HepG2 (cell line): ENCODE measurements around the gene C7orf57. TPM values are rescaled to one million over a fixed set of nuclear protein-coding genes. Genes with fewer than 3 reads are reported as not detected.

Experiments used
- ATF4 ChIP-seq, 2 experiments: fragments of 450-650 bp in 1 of 2; sonication (generic) in 1 of 2; formaldehyde crosslinking; IDR thresholded peaks; 2 replicates each; pipeline versions ENCODE4 v1.5.0 to v1.8.0; 2020 to 2022; ENCODE audit warnings: mild to moderate bottlenecking in 1 of 2, missing genetic modification reagents in 1 of 2
- ELF1 ChIP-seq: sonication (generic); formaldehyde crosslinking; IDR thresholded peaks from 2 replicates; pipeline ENCODE4 v1.4.0; 2020; ENCODE audit warnings: missing genetic modification reagents
- FOXP4 ChIP-seq: sonication (generic); formaldehyde crosslinking; IDR thresholded peaks from 2 replicates; pipeline ENCODE4 v1.4.0; 2020; ENCODE audit warnings: missing genetic modification reagents
- HBP1 ChIP-seq: IDR thresholded peaks from 2 replicates; pipeline ENCODE4 v1.6.1; 2016; ENCODE audit warnings: low read depth, control low read depth
- IRX3 ChIP-seq: sonication (generic); formaldehyde crosslinking; IDR thresholded peaks from 2 replicates; pipeline ENCODE4 v1.8.1; 2023; ENCODE audit warnings: mild to moderate bottlenecking, low read depth, missing genetic modification reagents, borderline replicate concordance
- KLF12 ChIP-seq: sonication (generic); formaldehyde crosslinking; IDR thresholded peaks from 2 replicates; pipeline ENCODE4 v1.4.0; 2020; ENCODE audit warnings: missing genetic modification reagents, borderline replicate concordance
- NFAT5 ChIP-seq: sonication (generic); formaldehyde crosslinking; IDR thresholded peaks from 2 replicates; pipeline ENCODE4 v1.4.0; 2020; ENCODE audit warnings: missing genetic modification reagents
- POLR2A ChIP-seq, 2 experiments: IDR thresholded peaks; 2 replicates each; pipeline ENCODE4 v1.6.1; 2011; ENCODE audit warnings: low read depth in 2 of 2, low read length in 2 of 2, mild to moderate bottlenecking in 1 of 2, moderate library complexity in 1 of 2; ENCODE audit not compliant: insufficient read depth in 1 of 2
- PRPF4 ChIP-seq: fragments of 200-400 bp; formaldehyde crosslinking; IDR thresholded peaks from 2 replicates; pipeline ENCODE4 v1.6.1; 2016; ENCODE audit warnings: low read length, low read depth; ENCODE audit not compliant: poor library complexity, severe bottlenecking
- SALL1 ChIP-seq: sonication (generic); formaldehyde crosslinking; IDR thresholded peaks from 2 replicates; pipeline ENCODE4 v1.8.0; 2022; ENCODE audit warnings: mild to moderate bottlenecking, missing genetic modification reagents
- THAP9 ChIP-seq: sonication (generic); formaldehyde crosslinking; IDR thresholded peaks from 2 replicates; pipeline ENCODE4; 2020; ENCODE audit warnings: missing genetic modification reagents, mild to moderate bottlenecking, borderline replicate concordance
- TRIM22 ChIP-seq: fragments of 450-650 bp; IDR thresholded peaks from 2 replicates; pipeline ENCODE4 v1.6.1; 2017
- ZNF296 ChIP-seq: sonication (generic); formaldehyde crosslinking; conservative IDR thresholded peaks from 2 replicates; pipeline ENCODE4 v1.5.0; 2020; ENCODE audit warnings: mild to moderate bottlenecking, missing genetic modification reagents
- ZNF616 ChIP-seq: sonication (generic); formaldehyde crosslinking; IDR thresholded peaks from 2 replicates; pipeline ENCODE4 v1.5.0; 2020; ENCODE audit warnings: low read depth, mild to moderate bottlenecking, missing genetic modification reagents
- ZNF891 ChIP-seq: sonication (generic); formaldehyde crosslinking; IDR thresholded peaks from 2 replicates; pipeline ENCODE4 v1.5.0; 2020; ENCODE audit warnings: mild to moderate bottlenecking, missing genetic modification reagents
- polyA plus RNA-seq, 8 experiments: library from polyadenylated mRNA; depleted of rRNA in 3 of 8; stranded (reverse) in 7 of 8; unstranded in 1 of 8; fragments of >200 nt; fragmentation: Illumina TruSeq in 4 of 8; extraction: Trizol in 4 of 8; gene quantifications; 2 replicates each; pipeline versions ENCODE4 v1.2.1 to v1.2.3, GENCODE V29; 2011 to 2016; ENCODE audit warnings: low read depth in 4 of 8, missing spikeins in 1 of 8, mixed read lengths in 1 of 8; ENCODE audit not compliant: insufficient read depth in 1 of 8
- total RNA-seq, 5 experiments: library from RNA; depleted of rRNA; stranded (reverse); fragments of >200 nt; fragmentation: Illumina TruSeq; extraction: Trizol; gene quantifications; 2 replicates each; pipeline ENCODE4 v1.2.3, GENCODE V29; 2016; ENCODE audit warnings: low read depth in 1 of 5

C7orf57 gene
- total and polyA plus RNA-seq, 2 of the 13 experiments (the other 11 are each of a cell fraction or from before 2014, with no cell fraction given): not detected

- TF ChIP-seq THAP9 (CRISPR knock-in tag): no peak
- TF ChIP-seq PRPF4: no peak
- no peak; the same call in 1 of the 2 replicates for TF ChIP-seq HBP1 (CRISPR knock-in tag)
- no peak for TF ChIP-seq NFAT5
- TF ChIP-seq SALL1 (CRISPR knock-in tag): peak; percentile 3; the same call in 1 of the 2 replicates
- no peak for TF ChIP-seq ZNF296 (CRISPR knock-in tag)
- TF ChIP-seq ZNF891: no peak
- TF ChIP-seq ZNF616 (CRISPR knock-in tag): no peak
- no peak for TF ChIP-seq ELF1
- TF ChIP-seq FOXP4 (CRISPR knock-in tag): peak; percentile 29
- TF ChIP-seq ATF4 (CRISPR knock-in tag; IDR thresholded peaks at IDR 0.05): no peak
- no peak for TF ChIP-seq KLF12 (CRISPR knock-in tag)
- no peak for TF ChIP-seq TRIM22
- no peak for TF ChIP-seq IRX3
- TF ChIP-seq POLR2A (IDR thresholded peaks at IDR 0.05; ENCODE audit: insufficient read depth in 1 of 2, low read depth in 2 of 2, low read length in 2 of 2): peak; percentile 75 to 86
Measured at GRCh38 chr7:48088559-48089045, 53.3 kb downstream of the C7orf57 start (continued).
